Umbilical cord (tissue), 2 donors: ENCODE data around the gene MRPS12. TPM values are rescaled to one million over a fixed set of nuclear protein-coding genes. Genes with fewer than 3 reads are reported as not detected.
A peak's percentile ranks its signal among the peaks of the same experiment; 100 is the strongest.
"Not testable (repeated sequence)": the region's sequence is repeated elsewhere in the genome, so short reads cannot be mapped to it uniquely, and the experiment has no call there.

Experiments used
- DNase-seq: peaks from one replicate; pipeline ENCODE4 v3.0.0-alpha.2; 2015; ENCODE audit warnings: low spot score
- total RNA-seq: library from RNA; depleted of rRNA; stranded (reverse); fragments of >200 nt; gene quantifications from one replicate; pipeline ENCODE4 v1.2.3, GENCODE V29; 2014; ENCODE audit warnings: low replicate concordance; ENCODE audit not compliant: insufficient read depth

MRPS12 gene
- 29.4 TPM for total RNA-seq

DNA sequence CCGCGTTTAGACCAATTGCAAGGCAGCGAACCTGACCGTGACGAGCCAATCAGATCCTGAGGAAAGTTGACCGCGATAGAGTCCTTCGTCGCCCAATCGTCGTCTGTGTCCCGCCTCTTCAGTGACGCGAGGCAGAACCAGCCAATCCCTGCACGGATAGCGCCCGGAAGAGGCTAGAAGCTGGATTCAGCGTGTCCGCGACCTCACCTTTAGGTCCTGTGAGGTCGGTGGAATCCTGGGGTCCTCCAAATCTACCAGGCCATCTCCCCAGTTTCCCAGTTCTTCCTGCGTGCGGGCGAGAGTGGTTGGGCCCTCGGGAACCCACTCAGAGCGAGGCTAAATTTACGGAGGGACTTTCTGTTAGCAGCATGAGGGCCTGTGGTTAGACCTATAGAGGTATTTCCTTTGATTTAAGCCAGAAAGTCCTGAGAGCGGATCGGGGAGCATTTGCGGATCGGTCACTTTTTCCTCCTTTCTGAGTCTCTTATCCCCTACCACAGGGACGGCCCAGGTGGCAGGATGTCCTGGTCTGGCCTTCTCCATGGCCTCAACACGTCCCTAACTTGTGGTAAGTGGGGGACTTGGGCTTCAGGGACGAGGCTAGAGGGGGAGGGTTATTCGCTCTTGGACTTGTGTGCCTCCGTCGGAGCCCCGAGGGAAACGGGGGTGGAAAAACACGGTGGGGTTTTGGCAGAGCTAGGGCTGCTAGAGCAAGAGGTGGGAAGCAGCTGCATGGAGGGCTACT, at the start of gene MRPS12:
Gene MRPS12, plus strand, starts transcription at position 169 of the 745 bp plus-strand sequence. Its CDS starts 351 bp downstream, at position 520.
- DNase-seq = peak; percentile 100

- DNase-seq = no peak
Measured at GRCh38 chr19:38883286-38883685, 47.5 kb upstream of the MRPS12 start.

DNA sequence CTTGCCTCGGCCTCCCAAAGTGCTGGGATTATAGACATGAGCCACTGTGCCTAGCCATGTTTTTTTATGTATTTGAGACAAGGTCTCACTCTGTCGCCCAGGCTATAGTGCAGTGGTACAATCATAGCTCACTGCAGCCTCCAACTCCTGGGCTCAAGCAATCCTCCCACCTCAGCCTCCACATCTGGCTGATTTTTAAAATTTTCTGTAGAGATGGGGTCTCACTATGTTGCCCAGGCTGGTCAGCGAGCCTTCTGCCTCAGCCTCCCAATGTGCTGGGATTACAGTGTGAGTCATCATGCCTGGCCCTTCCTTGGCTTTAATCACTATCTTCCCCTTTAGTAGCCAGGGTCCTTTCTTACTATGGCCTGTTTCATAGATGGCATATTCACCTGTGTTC, 46.1 kb upstream of the MRPS12 start:
- not testable (repeated sequence) for DNase-seq

- DNase-seq = no peak
Measured at GRCh38 chr19:38888876-38889275, 41.9 kb upstream of the MRPS12 start.

DNA sequence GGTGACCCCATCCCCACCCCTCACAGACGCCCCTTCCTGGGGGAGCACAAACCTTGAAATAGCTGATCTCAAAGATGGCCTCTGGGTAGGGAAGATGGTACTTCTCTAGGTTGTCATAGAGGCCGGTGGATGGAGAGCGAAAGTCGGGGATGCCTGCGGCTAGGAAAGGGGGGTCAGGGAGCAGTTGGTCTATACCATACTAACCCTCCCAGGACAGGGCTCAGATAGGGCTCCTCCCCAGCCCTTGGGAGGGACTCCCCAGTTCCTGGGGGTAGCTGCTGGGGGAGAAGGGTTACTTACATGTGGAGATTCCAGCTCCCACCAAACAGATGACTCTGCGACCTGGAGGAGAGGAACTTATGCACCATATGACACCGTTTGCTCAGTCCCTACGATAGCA, 40.9 kb upstream of the MRPS12 start:
- no peak for DNase-seq

DNA sequence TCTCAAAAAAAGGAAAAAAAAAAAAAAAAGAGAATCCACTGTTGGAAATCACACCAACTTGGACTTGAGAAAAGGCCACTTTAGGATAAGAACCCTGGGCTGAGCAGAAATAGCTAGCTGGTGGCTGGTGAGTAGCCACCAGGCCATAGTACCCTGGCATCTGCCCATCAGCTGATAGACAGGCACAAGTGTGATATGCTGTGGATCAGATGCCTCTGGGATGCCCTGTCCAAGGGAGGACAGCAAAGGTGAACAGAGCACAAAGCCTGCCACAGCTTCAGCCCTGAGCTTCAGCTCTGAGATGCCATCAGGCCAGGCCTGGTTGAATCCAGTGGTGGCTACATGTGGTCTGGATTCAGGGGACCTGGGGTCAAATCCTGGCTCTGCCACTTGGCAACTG, 40.1 kb upstream of the MRPS12 start:
- DNase-seq = no peak

DNA sequence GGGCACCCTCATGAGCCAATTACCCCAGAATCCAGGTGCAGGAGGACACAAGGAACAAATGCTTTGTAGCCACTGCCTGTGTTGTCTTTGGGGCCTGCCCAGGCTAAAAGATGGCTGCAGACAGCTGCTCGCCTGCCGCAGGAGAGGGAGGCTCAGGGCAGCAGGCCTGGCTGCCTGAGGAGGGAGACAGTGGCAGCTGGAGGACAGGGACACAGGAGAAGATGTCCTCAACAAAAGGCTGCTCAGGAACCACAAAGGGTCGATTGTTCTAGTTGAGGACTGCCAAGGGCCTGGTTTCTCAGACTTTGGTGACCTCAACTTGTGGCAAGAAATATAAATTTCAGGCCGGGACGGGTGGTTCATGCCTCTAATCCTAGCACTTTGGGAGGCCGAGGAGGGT, 39.0 kb upstream of the MRPS12 start:
- no peak for DNase-seq

- no peak for DNase-seq
Measured at GRCh38 chr19:38892841-38893240, 37.9 kb upstream of the MRPS12 start.

GRCh38 chr19:38893341-38893771, 37.4 kb upstream of the MRPS12 start:
- no peak for DNase-seq

DNA sequence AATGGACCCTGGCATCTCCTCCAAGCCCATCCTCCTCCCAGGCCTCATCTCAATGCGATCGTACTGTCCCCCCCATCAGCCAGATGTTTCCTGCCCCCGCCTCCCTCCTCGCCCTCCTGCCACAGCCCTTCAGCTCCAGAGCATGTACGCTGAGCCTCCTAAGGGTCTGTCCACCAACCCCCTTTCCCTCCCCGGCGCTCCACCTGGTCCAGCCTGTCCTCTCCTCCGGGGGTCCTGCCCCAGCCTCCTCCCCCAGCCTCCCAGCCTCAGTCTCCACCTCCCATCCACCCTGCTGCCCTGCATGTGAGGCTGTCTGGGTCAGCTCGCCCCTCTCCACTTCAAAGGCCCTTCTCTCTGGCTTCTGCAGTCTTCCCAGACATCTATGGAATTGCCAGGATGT, 35.8 kb upstream of the MRPS12 start:
- DNase-seq = no peak

GRCh38 chr19:38898788-38899446, 31.8 kb upstream of the MRPS12 start:
- no peak for DNase-seq

GRCh38 chr19:38899447-38900201, 31.1 kb upstream of the MRPS12 start, which contains the start of the genes NFKBIB and SIRT2:
NFKBIB (plus strand) TSS chr19:38899969; CDS start chr19:38900033, 64 bp downstream.
SIRT2 (minus strand) TSS chr19:38899618; CDS start chr19:38899521, 97 bp downstream.
- DNase-seq = peak; percentile 100

GRCh38 chr19:38900202-38900629, 30.5 kb upstream of the MRPS12 start:
- peak; percentile 8 for DNase-seq

DNA sequence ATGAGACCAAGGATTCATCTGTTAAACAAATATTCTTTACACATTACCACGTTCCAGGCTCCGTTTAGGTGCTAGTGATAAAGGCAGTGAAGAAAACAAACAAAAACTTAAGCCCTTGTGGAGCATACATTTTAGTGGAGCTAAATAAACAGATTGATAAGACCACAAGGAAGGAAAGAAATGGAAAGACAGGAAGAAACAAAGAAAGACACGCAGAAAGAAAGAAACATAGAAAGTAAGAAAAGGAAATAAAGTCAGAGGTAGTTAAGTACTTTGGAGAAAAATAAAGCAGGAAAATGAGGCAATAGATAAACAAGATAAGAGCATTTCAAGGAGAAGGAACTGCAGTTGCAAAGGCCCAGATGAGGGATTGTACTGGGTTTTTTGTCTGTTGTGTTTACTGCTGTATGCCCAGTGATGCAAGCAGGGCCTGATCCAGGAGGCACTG, 30.0 kb upstream of the MRPS12 start:
- no peak for DNase-seq

DNA sequence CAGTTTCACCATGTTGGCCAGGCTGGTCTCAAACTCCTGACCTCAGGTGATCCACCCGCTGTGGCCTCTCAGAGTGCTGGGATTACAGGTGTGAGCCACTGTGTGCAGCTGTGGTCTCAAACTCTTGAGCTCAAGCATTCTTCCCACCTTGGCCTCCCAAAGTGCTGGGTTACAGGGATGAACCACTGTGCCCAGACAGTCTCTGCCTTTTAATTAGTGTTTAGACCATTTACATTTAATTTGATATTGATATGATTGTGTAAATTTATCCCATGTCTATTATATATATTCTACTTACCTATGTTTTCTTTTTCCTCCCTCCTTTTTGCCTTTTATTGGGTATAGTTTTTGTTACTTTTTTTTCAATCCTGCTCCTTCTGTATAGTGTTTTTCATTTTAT, 29.1 kb upstream of the MRPS12 start:
- DNase-seq = no peak

GRCh38 chr19:38904581-38905539, 25.9 kb upstream of the MRPS12 start:
- DNase-seq = no peak

GRCh38 chr19:38905620-38906019, 25.1 kb upstream of the MRPS12 start:
- no peak for DNase-seq

- DNase-seq = no peak
Measured at GRCh38 chr19:38907227-38907626, 23.5 kb upstream of the MRPS12 start.

DNA sequence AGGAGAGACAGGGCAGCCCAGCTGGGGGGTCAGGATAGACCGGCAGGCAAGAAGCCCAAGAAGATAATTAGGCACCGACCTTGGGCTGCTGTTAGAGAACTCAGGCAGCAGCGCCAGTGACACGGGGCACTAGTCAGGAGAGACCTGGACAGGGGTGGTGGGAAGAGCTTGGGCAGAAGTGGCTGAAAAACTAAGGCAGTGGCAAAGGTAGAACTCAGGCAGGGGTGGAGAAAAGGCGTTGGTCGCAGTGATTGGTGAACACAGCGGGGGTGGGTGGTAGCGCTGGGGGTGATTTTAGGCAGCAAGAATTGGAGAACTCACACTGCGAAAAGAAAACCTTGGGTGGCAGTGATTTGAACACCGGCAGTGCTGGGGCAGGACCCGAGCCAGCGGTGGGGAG, 23.1 kb upstream of the MRPS12 start:
- DNase-seq = no peak

DNA sequence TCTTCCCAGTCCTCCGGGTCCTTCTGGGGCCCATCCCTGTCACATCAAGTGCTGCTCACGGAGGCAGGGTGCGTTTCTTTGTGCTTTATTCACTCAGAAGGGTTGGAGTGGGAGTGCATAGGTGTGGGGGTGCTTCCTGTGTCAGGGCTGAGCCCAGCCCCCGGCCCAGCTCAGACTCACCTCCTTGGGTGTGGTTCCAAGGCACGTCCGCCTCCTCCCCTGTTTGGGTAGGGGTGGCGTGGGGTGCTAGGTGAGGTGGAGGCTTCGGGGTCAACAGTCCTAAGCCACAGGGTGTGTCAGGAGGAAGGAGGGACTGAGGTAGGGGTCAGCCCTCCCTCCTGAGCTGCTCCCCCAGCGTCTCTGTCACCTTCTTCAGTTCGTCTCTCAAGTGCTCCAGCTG, 21.8 kb upstream of the MRPS12 start:
- DNase-seq = no peak

- DNase-seq = no peak
Measured at GRCh38 chr19:38910488-38910887, 20.3 kb upstream of the MRPS12 start.
